CD4-positive, alpha-beta memory T cell (primary cell): ENCODE data around the gene ATP10A. TPM values are rescaled to one million over a fixed set of nuclear protein-coding genes. Genes with fewer than 3 reads are reported as not detected.
"Not testable (repeated sequence)": the region's sequence is repeated elsewhere in the genome, so short reads cannot be mapped to it uniquely, and the experiment has no call there.

ENCODE experiments used
- CTCF ChIA-PET: fragments of 350-600 bp; sonication (Branson Sonifier 250); formaldehyde crosslinking; loops from one replicate; lab custom pipeline; 2021; ENCODE audit warnings: inconsistent platforms; ENCODE audit not compliant: partially characterized antibody; lab: Charles Lee
- POLR2A ChIA-PET: fragments of 350-600 bp; sonication (Branson Sonifier 250); formaldehyde crosslinking; loops from one replicate; lab custom pipeline; 2021; ENCODE audit not compliant: partially characterized antibody; lab: Charles Lee
- DNase-seq, 5 donors: peaks; one replicate each; pipeline versions ENCODE4 v3.0.0 to v3.0.0-alpha.2; 2020 to 2022; ENCODE audit warnings: mixed read lengths in 1 of 5
- H3K27ac ChIP-seq: one replicate; pipeline ENCODE4 v1.7.0; 2013; ENCODE audit warnings: low read depth, low read length
- H3K27me3 ChIP-seq: 2 replicates; pipeline ENCODE4 v1.7.0; 2013; ENCODE audit warnings: mild to moderate bottlenecking, low read length, moderate library complexity; ENCODE audit not compliant: insufficient read depth
- H3K36me3 ChIP-seq: 2 replicates; pipeline ENCODE4 v1.7.0; 2013; ENCODE audit warnings: mild to moderate bottlenecking, low read length, moderate library complexity; ENCODE audit not compliant: insufficient read depth
- H3K4me1 ChIP-seq: 2 replicates; pipeline ENCODE4 v1.7.0; 2013; ENCODE audit warnings: mild to moderate bottlenecking, low read length, moderate library complexity; ENCODE audit not compliant: insufficient read depth
- H3K4me3 ChIP-seq, 2 donors: one replicate each; pipeline ENCODE4 v1.7.0; 2013; ENCODE audit warnings: low read length in 2 of 2, mild to moderate bottlenecking in 1 of 2
- H3K9me3 ChIP-seq, 2 donors: one replicate each; pipeline ENCODE4 v1.7.0; 2013; ENCODE audit warnings: low read length in 2 of 2, control low read depth in 1 of 2; ENCODE audit not compliant: control insufficient read depth in 1 of 2
- H3K27ac Mint-ChIP-seq, 7 donors: one replicate each; pipeline ENCODE4 v1.8.0; 2020 to 2021; ENCODE audit warnings: mixed read lengths in 7 of 7, mild to moderate bottlenecking in 6 of 7, inconsistent platforms in 3 of 7, moderate library complexity in 3 of 7
- H3K27me3 Mint-ChIP-seq, 2 donors: one replicate each; pipeline ENCODE4 v1.8.0; 2020 to 2021; ENCODE audit warnings: mixed read lengths in 2 of 2
- H3K36me3 Mint-ChIP-seq, 2 donors: one replicate each; pipeline ENCODE4 v1.8.0; 2020 to 2021; ENCODE audit warnings: mixed read lengths in 2 of 2, inconsistent platforms in 1 of 2, mild to moderate bottlenecking in 1 of 2
- H3K4me1 Mint-ChIP-seq, 4 donors: one replicate each; pipeline ENCODE4 v1.8.0; 2020 to 2021; ENCODE audit warnings: mixed read lengths in 4 of 4, mild to moderate bottlenecking in 1 of 4
- H3K4me3 Mint-ChIP-seq, 8 donors: one replicate each; pipeline ENCODE4 v1.8.0; 2020 to 2021; ENCODE audit warnings: mixed read lengths in 8 of 8, mild to moderate bottlenecking in 7 of 8, moderate library complexity in 6 of 8, inconsistent platforms in 3 of 8
- H3K9me3 Mint-ChIP-seq, 8 donors: one replicate each; pipeline ENCODE4 v1.8.0; 2020 to 2021; ENCODE audit warnings: mixed read lengths in 8 of 8, mild to moderate bottlenecking in 5 of 8, inconsistent platforms in 3 of 8, moderate library complexity in 1 of 8
- intact Hi-C: fragments of 100-400 bp; cut with micrococcal nuclease; formaldehyde crosslinking; loops from one replicate; pipeline ENCODE4 v1.15.1; 2023
- polyA plus RNA-seq, 2 donors: library from polyadenylated mRNA; unstranded; fragments of 300-500 nt; fragmentation: Illumina TruSeq; gene quantifications; one replicate each; pipeline ENCODE4 v1.2.3, GENCODE V29; 2021
- total RNA-seq, 2 experiments: library from RNA; stranded (reverse); gene quantifications; one replicate each; pipeline ENCODE4 v1.2.3, GENCODE V29; 2021

Gene ATP10A
- total and polyA plus RNA-seq, 4 experiments from 2014 or later = 2.7 to 51.1 (median 29.7) TPM

DNA sequence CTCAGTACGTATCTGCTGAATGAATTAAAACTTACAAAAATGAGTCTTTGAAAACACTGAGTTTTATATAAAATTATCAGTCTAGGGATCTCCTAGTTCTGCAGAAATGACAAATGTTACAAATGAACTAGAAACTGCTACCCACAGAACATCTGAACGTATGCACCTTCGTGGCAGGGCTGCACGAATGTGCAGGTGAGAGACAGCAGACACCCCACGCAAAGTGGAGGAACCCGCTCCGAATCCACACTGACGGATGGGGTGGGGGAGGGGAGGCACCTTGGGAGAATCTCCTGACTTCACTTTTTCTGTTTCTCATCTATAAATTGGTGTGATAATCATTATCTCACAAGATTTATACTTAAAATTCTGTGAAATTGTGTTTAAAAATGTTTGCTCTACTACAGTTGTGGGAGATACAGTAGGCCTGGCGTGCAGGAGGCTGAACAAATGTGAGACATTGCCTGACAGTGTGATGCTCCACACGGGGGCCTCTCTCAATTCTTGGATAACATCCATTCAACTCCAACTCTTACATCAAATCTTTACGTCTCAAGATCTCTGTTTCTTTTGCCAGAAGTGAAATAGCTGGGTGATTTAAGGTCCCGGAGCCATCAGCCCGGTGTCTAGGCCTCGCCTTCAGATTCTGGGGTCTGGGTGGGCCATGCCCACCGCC is 86.9 kb downstream of the ATP10A start:
- Histone ChIP-seq H3K4me3 (no peak overlapping the region), H3K4me1 (no peaks in the 10 kb centered on the region), H3K9me3 (no peaks in the 10 kb centered on the region), H3K27ac (no peak overlapping the region), H3K36me3 (peaks cover 13% of the 10 kb centered on the region), H3K27me3 (no peaks in the 10 kb centered on the region)
- H3K36me3 Mint-ChIP-seq = peaks cover 24 to 28% of the 10 kb centered on the region in 2 donors
- no peak overlapping the region for H3K4me3 Mint-ChIP-seq
- CTCF ChIA-PET = no interaction called here
- intact Hi-C loops = loop anchor here (5.0 kb wide), 1 partner anchor 36 kb away; no protein-coding TSS in a partner anchor
- H3K27ac Mint-ChIP-seq = peak overlapping the region in 3 of 7 donors; percentile 2 to 28 (median 25)
- H3K4me1 Mint-ChIP-seq = peaks cover 6 to 24% (median 16%) of the 10 kb centered on the region in 4 donors
- no peaks in the 10 kb centered on the region for H3K27me3 Mint-ChIP-seq
- POLR2A ChIA-PET = no interaction called here
- DNase-seq = no peak
- H3K9me3 Mint-ChIP-seq = no peaks in the 10 kb centered on the region

GRCh38 chr15:25775317-25775912 is 87.7 kb downstream of the ATP10A start:
- no peaks in the 10 kb centered on the region for H3K4me1 ChIP-seq
- Mint-ChIP-seq H3K27ac (peak overlapping the region in 1 of 7 donors; percentile 28), H3K9me3 (no peaks in the 10 kb centered on the region), H3K36me3 (peaks cover 23 to 26% of the 10 kb centered on the region in 2 donors), H3K4me1 (peaks cover 6 to 29% (median 16%) of the 10 kb centered on the region in 4 donors), H3K4me3 (no peak overlapping the region), H3K27me3 (no peaks in the 10 kb centered on the region)
- intact Hi-C loops = loop anchor here (5.0 kb wide), 1 partner anchor 37 kb away; no protein-coding TSS in a partner anchor
- peaks cover 6% of the 10 kb centered on the region for H3K36me3 ChIP-seq
- no peak overlapping the region for H3K27ac ChIP-seq
- no peaks in the 10 kb centered on the region for H3K9me3 ChIP-seq
- DNase-seq = no peak
- no peak overlapping the region for H3K4me3 ChIP-seq
- ChIA-PET POLR2A (no interaction called here), CTCF (interaction anchor here (0.9 kb wide), 1 partner anchor 8 kb away, joined by 4 read pairs; no protein-coding TSS in a partner anchor)
- H3K27me3 ChIP-seq = no peaks in the 10 kb centered on the region

- intact Hi-C loops = loop anchor here (5.0 kb wide), 1 partner anchor 37 kb away; no protein-coding TSS in a partner anchor
- H3K27me3 Mint-ChIP-seq = no peaks in the 10 kb centered on the region
- no peak overlapping the region for H3K27ac ChIP-seq
- no peaks in the 10 kb centered on the region for H3K9me3 Mint-ChIP-seq
- peaks cover 19 to 24% of the 10 kb centered on the region in 2 donors for H3K36me3 Mint-ChIP-seq
- H3K27me3 ChIP-seq = no peaks in the 10 kb centered on the region
- POLR2A ChIA-PET = no interaction called here
- CTCF ChIA-PET = interaction anchor here (0.9 kb wide), 1 partner anchor 9 kb away, joined by 4 read pairs; no protein-coding TSS in a partner anchor
- H3K4me1 Mint-ChIP-seq = peaks cover 6 to 29% (median 16%) of the 10 kb centered on the region in 4 donors
- no peaks in the 10 kb centered on the region for H3K4me1 ChIP-seq
- H3K4me3 Mint-ChIP-seq = no peak overlapping the region
- no peaks in the 10 kb centered on the region for H3K9me3 ChIP-seq
- peak overlapping the region in 1 of 7 donors; percentile 70 for H3K27ac Mint-ChIP-seq
- no peak overlapping the region for H3K4me3 ChIP-seq
- no peak for DNase-seq
- peaks cover 5% of the 10 kb centered on the region for H3K36me3 ChIP-seq
Measured at GRCh38 chr15:25774871-25775270, 88.3 kb downstream of the ATP10A start.

DNA sequence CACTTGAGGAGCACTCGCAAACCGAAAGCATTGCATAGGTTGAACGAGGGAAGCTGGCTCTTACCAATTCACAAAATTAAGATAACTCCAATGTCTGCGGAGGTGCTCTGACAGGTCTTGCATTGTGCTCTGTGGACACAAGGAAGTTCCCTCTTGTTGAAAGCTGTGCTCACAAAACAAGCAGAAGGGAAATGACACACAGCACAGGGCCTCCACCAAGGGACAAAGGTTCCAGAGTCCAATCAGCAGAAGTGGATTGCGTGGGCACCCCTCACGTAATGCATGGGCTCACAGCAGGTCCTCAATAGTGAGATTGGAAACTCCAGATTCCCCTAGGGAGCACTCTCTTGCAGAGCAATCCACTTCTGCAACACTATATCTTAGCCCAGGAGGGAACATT is 89.9 kb downstream of the ATP10A start:
- ChIA-PET POLR2A (no interaction called here), CTCF (interaction anchor here (1.3 kb wide), 1 partner anchor 161 kb away, joined by 3 read pairs; no protein-coding TSS in a partner anchor)
- H3K4me1 ChIP-seq = no peaks in the 10 kb centered on the region
- no peak overlapping the region for H3K27ac ChIP-seq
- no peaks in the 10 kb centered on the region for H3K27me3 ChIP-seq
- Mint-ChIP-seq H3K27ac (no peak overlapping the region), H3K36me3 (peaks cover 15% of the 10 kb centered on the region in 2 donors), H3K4me1 (peaks cover 6 to 18% (median 8%) of the 10 kb centered on the region in 4 donors), H3K4me3 (no peak overlapping the region), H3K9me3 (no peaks in the 10 kb centered on the region), H3K27me3 (no peaks in the 10 kb centered on the region)
- no peak overlapping the region for H3K4me3 ChIP-seq
- no peaks in the 10 kb centered on the region for H3K9me3 ChIP-seq
- no peak for DNase-seq
- H3K36me3 ChIP-seq = peaks cover 5% of the 10 kb centered on the region
- intact Hi-C loops = no loop called here

- DNase-seq = no peak
- Histone ChIP-seq H3K27me3 (no peaks in the 10 kb centered on the region), H3K9me3 (no peaks in the 10 kb centered on the region), H3K4me3 (no peak overlapping the region), H3K36me3 (peaks cover 5% of the 10 kb centered on the region), H3K4me1 (no peaks in the 10 kb centered on the region), H3K27ac (no peak overlapping the region)
- peaks cover 5 to 16% (median 8%) of the 10 kb centered on the region in 4 donors for H3K4me1 Mint-ChIP-seq
- CTCF ChIA-PET = interaction anchor here (1.4 kb wide), 1 partner anchor 161 kb away, joined by 3 read pairs; no protein-coding TSS in a partner anchor
- H3K36me3 Mint-ChIP-seq = peaks cover 11 to 12% of the 10 kb centered on the region in 2 donors
- H3K4me3 Mint-ChIP-seq = no peak overlapping the region
- H3K27me3 Mint-ChIP-seq = no peaks in the 10 kb centered on the region
- POLR2A ChIA-PET = no interaction called here
- no peaks in the 10 kb centered on the region for H3K9me3 Mint-ChIP-seq
- intact Hi-C loops = no loop called here
- no peak overlapping the region for H3K27ac Mint-ChIP-seq
Measured at GRCh38 chr15:25772500-25772899, 90.6 kb downstream of the ATP10A start.

DNA sequence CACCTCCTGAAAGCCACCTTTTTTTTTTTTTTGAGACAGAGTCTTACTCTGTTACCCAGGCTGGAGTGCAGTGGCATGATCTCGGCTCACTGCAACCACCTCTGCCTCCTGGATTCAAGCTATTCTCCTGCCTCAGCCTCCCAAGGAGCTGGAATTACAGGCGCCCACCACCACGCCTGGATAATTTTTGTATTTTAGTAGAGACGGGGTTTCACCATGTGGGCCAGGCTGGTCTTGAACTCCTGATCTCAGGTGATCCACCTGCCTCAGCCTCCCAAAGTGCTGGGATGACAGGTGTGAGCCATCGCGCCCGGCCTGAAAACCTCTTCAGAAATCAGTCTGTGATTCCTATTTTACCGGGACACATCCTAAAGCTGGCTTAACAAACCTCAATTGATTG is 91.4 kb downstream of the ATP10A start:
- DNase-seq, POLR2A ChIA-PET, H3K27me3 Mint-ChIP-seq, H3K27ac ChIP-seq, H3K27me3 ChIP-seq, H3K4me3 ChIP-seq, H3K9me3 ChIP-seq, H3K36me3 ChIP-seq, H3K4me1 ChIP-seq, H3K9me3 Mint-ChIP-seq, intact Hi-C loops, H3K4me3 Mint-ChIP-seq: not testable (repeated sequence)
- peak overlapping the region in 1 of 7 donors; percentile 35 for H3K27ac Mint-ChIP-seq
- CTCF ChIA-PET = interaction anchor here (1.4 kb wide), 1 partner anchor 162 kb away, joined by 3 read pairs; no protein-coding TSS in a partner anchor
- H3K4me1 Mint-ChIP-seq = peaks cover 5 to 15% (median 8%) of the 10 kb centered on the region in 4 donors
- peaks cover 8 to 13% of the 10 kb centered on the region in 2 donors for H3K36me3 Mint-ChIP-seq

DNA sequence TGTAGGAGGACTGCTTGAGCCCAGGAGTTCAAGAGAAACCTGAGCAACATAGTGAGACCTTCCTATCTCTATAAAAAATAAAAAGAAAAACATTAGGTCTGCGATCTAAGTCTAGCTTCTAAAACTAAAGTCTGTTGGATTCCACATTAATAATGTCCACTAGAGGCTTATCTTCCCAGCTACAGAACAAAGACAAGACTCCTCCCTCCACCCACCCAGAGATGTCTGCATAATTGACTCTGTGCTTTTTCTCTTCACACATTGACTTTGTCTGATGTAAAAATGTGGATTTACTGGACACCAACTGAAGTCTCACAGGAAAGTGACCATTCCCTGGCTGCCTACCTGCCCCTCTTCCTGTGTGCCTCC is 91.8 kb downstream of the ATP10A start:
- H3K4me3 ChIP-seq = no peak overlapping the region
- H3K4me3 Mint-ChIP-seq = no peak overlapping the region
- no peaks in the 10 kb centered on the region for H3K4me1 ChIP-seq
- ChIA-PET POLR2A (no interaction called here), CTCF (interaction anchor here (1.4 kb wide), 1 partner anchor 162 kb away, joined by 3 read pairs; no protein-coding TSS in a partner anchor)
- peaks cover 5% of the 10 kb centered on the region for H3K36me3 ChIP-seq
- H3K4me1 Mint-ChIP-seq = peaks cover 5 to 11% (median 6%) of the 10 kb centered on the region in 4 donors
- peak overlapping the region in 1 of 7 donors; percentile 35 for H3K27ac Mint-ChIP-seq
- H3K27ac ChIP-seq = no peak overlapping the region
- intact Hi-C loops = no loop called here
- H3K27me3 ChIP-seq = no peaks in the 10 kb centered on the region
- H3K9me3 ChIP-seq = no peaks in the 10 kb centered on the region
- peaks cover 5 to 15% of the 10 kb centered on the region in 2 donors for H3K36me3 Mint-ChIP-seq
- no peak for DNase-seq
- H3K27me3 Mint-ChIP-seq = no peaks in the 10 kb centered on the region
- no peaks in the 10 kb centered on the region for H3K9me3 Mint-ChIP-seq
